Measurements from ENCODE around the gene PYGM. TPM values are rescaled to one million over a fixed set of nuclear protein-coding genes. Genes with fewer than 3 reads are reported as not detected.

PYGM gene
- polyA plus RNA-seq, 12 donors = 68.9 to 405 (median 157) TPM; not detected in 1

Other genes starting within 250 kb of the PYGM start
- gene SLC22A11, start 204.0 kb downstream of the PYGM start, polyA plus RNA-seq (ENCODE audit: insufficient read length in 12 of 12) = under 1 TPM in 5 of 12 donors, not detected in 7; 0.17 to 0.74 (median 0.22) TPM
- gene SLC22A12, start 168.8 kb downstream of the PYGM start, polyA plus RNA-seq (ENCODE audit: insufficient read length in 12 of 12) = not detected
- gene NRXN2, start 36.8 kb downstream of the PYGM start, polyA plus RNA-seq (ENCODE audit: insufficient read length in 12 of 12) = 10 to 100 TPM in 11 of 12 donors, not detected in 1; 14.4 to 40.7 (median 22.2) TPM
- gene RASGRP2, start 15.8 kb downstream of the PYGM start, polyA plus RNA-seq (ENCODE audit: insufficient read length in 12 of 12) = 10 to 100 TPM in 11 of 12 donors, not detected in 1; 19.3 to 55.3 (median 36.2) TPM
- 100 to 1,000 TPM in 11 of 12 donors, not detected in 1; 174 to 428 (median 247) TPM for gene SF1, start 18.6 kb upstream of the PYGM start, polyA plus RNA-seq (ENCODE audit: insufficient read length in 12 of 12)
- gene MAP4K2, start 43.2 kb upstream of the PYGM start, polyA plus RNA-seq (ENCODE audit: insufficient read length in 12 of 12) = 10 to 100 TPM in 7 of 12 donors, 1 to 10 TPM in 4, not detected in 1; 6.5 to 23.7 (median 10.8) TPM
- gene MEN1, start 50.6 kb upstream of the PYGM start, polyA plus RNA-seq (ENCODE audit: insufficient read length in 12 of 12) = 10 to 100 TPM in 11 of 12 donors, not detected in 1; 15.8 to 56.3 (median 20.1) TPM
- gene CDC42BPG, start 84.7 kb upstream of the PYGM start, polyA plus RNA-seq (ENCODE audit: insufficient read length in 12 of 12) = 1 to 10 TPM in 5 of 12 donors, under 1 TPM in 6, not detected in 1; 0.40 to 8.6 (median 0.84) TPM
- 100 to 1,000 TPM in 5 of 12 donors, 10 to 100 TPM in 7; 64.6 to 363 (median 85.9) TPM for gene EHD1, start 118.6 kb upstream of the PYGM start, polyA plus RNA-seq (ENCODE audit: insufficient read length in 12 of 12)
- 10 to 100 TPM in 6 of 12 donors, 1 to 10 TPM in 5, not detected in 1; 7.9 to 25.2 (median 10.0) TPM for gene ATG2A, start 157.2 kb upstream of the PYGM start, polyA plus RNA-seq (ENCODE audit: insufficient read length in 12 of 12)
- 10 to 100 TPM in 9 of 12 donors, 1 to 10 TPM in 2, not detected in 1; 9.6 to 14.2 (median 12.3) TPM for gene PPP2R5B, start 164.7 kb upstream of the PYGM start, polyA plus RNA-seq (ENCODE audit: insufficient read length in 12 of 12)
- under 1 TPM in 2 of 12 donors, not detected in 10; 0.30 to 0.39 TPM for gene GPHA2, start 175.9 kb upstream of the PYGM start, polyA plus RNA-seq (ENCODE audit: insufficient read length in 12 of 12)
- not detected for gene MAJIN, start 212.1 kb upstream of the PYGM start, polyA plus RNA-seq (ENCODE audit: insufficient read length in 12 of 12)
- 1 to 10 TPM in 3 of 12 donors, under 1 TPM in 7, not detected in 2; 0.40 to 1.3 (median 0.79) TPM for gene BATF2, start 237.0 kb upstream of the PYGM start, polyA plus RNA-seq (ENCODE audit: insufficient read length in 12 of 12)